Stromal cell of bone marrow (primary cell): Measurements from ENCODE around the gene BEX4.
"Not testable (repeated sequence)": the region's sequence is repeated elsewhere in the genome, so short reads cannot be mapped to it uniquely, and the experiment has no call there.

Experiments
- DNase-seq: peaks from one replicate; pipeline ENCODE4 v3.0.0-alpha.2; 2012; ENCODE audit warnings: low read depth

BEX4 gene, protein sequence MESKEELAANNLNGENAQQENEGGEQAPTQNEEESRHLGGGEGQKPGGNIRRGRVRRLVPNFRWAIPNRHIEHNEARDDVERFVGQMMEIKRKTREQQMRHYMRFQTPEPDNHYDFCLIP

DNA sequence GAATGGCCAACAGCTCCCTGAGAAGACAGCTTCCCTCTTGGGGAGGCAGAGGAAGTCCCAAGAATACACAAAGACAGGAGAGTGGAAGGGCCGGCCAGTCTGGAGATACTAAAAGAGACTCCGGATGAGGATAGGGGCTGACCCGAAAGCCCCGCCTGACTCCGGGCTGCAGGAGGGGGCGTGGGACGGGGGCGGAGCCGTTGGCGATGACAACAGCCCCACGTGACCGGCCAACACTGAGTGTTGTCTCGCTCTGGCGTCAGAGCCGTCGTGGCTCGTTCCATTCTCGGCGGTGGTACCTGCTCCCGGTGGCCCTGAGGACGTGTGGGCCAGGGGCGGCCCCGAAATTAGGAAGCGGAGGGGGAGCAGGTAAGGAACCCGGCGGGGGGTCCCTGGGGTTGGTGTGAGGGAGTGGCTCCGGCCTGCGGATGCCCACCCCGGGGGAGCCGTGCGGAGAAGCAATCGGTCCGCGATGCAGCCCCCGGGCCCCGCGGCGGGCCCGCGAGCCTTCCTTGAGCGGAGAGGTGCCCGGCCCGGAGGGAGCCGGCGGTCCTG is at the start of gene BEX4:
Gene BEX4 (plus strand): TSS at position 239 of the 555 bp plus-strand sequence. CDS start 1,046 bp downstream, outside the sequence.
- DNase-seq, result peak; percentile 30

DNA sequence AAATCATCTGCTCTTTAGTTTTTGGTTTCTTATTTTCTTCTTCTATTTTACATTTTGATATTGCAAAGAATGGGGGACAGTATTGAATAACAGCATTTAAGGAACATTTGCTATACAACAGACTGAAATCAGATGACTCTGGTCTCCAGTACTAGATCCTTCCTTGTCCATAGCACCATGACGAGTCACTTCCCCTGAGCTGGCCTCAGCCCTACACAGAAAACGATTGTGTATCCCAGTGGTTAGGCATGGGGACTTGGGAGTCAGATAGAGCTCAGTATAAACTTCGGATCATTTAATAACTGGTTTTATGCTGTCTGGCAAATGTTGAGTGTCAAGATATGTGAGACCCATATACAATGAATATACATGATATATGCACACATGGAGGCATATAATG is 44.7 kb upstream of the BEX4 start:
- DNase-seq, result no peak

DNA sequence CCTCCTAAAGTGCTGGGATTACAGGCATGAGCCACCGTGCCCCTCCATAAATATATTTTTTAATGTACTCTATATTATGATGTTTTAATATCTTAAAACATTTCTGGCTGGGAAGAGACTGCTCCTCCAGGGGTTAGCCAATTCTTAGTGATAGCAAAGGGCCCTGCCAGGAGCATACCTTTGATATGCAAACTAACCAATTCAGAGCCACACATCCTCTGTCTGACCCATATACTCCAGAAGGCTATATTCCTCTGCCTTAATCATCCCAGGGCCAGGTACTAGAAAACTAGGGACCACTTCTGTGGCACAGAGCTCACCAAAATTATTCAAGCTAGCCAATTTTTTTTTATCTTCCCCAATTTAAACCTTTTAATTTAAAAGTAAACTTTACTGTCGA is 43.6 kb upstream of the BEX4 start:
- DNase-seq, result no peak

DNA sequence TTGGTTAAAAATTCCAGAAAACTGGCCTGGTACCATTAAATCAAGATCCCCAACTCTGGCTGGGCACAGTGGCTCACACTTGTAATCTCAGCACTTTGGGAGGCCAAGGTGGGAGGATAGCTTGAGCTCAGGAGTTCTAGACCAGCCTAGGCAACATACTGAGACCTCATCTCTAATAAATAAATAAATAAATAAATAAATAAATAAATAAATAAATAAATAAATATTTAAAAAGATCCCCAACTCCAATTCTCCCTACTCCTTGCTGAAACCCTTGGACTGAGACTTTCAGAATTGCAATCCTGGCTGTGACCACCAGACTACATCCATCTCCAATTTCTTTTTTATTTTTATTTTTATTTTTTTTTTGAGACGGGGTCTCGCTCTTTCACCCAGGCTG is 39.7 kb upstream of the BEX4 start:
- DNase-seq, result not testable (repeated sequence)

DNA sequence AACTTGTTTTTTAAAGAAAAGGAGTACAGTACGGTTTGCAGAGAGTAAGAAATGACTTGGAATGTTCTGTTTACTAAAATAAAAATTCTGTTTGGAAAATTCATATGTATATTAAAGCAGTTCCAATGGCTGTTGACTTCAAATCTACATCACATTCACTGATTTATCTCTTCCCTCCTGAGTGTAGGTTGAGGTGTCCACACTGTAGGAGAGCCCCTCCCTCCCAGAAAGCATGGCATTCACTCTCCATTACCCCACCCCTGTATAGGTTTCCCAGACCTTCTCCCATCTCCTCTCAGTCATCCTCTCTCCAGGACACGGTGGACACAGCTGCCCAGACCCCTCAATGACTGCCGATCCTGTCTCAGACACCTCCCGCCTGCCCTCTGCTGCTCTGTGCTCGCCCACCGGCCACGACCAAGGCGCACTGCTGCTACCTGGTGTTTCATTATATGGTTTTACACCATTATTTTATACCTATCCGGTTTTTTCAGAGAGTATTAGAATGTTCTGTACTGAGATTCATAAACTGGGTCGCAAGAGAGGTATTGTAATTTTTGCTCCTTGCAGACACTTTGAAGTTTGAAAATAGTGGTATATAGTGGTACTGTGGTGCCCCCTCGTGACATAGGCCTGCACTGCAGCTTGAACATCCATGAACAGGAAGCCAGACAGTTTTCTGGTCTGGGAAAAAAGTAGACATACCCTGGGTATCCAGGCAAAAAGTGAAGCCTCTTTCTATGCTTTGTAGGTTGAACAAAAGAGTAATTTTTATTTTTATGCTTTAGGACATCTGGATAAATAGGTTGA is 38.8 kb upstream of the BEX4 start:
- no peak for DNase-seq

DNA sequence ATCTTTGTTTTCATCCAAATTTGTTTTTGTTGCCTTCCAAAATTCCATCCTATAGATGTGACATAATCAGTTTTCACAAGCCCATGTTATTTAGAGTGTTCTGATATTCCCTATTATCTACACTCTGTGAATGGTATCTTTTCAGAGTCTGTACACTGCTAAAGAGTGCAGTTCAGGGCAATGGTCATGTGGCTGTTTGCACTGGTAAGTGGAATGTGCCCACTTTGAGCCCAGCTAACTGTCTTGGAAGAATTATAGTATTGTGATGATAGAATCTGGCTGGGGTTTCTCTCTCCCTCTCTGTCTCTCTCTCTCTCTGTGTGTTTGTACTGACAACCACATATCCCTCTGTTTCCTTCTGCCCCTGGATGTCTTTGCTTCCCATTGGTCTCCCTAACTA is 37.4 kb upstream of the BEX4 start:
- DNase-seq, result no peak

DNA sequence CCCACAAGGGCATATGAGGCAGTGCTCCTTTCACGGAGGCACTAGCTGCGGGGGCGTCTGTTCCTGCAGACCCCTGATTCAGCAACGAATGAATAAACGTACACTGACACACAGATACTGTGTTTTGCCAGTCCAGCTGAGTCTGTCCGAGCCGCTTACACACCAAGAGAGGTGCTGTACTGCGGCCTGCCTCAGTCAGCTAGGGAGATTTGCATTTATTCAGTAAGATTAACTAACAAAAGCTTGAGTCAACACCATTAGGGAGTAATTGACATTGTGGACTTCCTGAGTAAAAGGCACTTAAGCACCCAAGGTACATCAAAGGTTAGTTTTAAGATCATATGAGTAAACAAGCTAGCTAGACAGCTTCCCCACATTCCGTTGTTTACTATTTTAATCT is 31.0 kb upstream of the BEX4 start:
- no peak for DNase-seq

DNA sequence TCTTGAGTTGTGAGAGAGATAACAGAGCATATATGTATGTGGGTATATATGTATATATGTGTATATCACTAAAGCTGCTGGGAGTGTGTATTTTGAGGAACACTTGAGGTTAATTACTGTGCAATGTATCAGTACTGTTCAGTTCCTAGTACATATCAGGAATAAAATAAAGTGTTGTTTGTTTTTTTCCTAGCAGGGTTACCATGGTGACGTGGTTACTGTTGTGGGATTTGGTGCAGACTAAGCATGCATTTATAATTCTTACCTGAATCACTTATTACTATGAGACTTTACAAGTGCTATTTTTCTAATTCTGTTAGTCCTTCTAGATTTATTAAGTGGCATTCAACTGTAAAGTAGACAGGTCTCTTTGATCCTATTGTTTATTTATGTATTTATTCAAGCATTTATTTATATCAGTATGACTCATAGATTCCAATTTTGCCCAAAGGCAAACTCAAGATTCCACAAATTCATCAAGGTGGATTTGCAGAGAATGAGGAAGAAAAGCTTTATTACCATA is 26.9 kb upstream of the BEX4 start:
- DNase-seq, result no peak

DNA sequence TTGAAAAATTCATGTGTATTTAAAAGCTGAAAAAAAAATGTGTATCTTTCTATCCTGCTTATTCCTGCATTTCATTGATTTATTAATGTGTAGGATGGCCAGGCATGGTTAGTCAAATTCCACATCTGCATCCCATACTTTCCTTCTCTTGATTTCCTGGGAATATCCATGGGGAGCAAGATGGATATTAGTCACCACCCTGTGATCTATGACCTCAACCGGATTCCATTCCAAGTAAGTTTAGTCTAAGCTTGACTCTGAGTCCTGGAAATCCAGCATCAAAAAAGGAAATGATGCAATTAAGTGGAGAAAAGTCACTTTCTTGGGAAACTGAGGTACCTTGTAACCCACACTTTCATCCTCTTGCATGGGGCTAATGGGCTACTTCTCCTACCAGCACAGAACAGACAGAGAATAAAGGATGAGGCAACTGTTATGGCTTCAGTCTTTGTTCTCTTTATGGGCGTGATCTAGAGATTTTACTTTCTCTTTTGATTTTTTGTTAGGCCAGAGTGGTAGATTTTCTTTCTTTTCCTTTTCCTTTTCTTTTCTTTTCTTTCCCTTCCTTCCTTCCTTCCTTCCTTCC is 17.1 kb upstream of the BEX4 start:
- DNase-seq, result peak; percentile 67

DNA sequence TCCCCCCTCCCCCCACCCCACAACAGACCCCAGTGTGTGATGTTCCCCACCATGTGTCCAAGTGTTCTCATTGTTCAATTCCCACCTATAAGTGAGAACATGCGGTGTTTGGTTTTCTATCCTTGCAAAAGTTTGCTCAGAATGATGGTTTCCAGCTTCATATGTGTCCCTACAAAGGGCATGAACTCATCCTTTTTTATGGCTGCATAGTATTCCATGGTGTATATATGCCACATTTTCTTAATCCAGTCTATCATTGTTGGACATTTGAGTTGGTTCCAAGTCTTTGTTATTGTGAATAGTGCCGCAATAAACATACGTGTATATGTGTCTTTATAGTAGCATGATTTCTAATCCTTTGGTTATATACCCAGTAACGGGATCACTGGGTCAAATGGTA is 16.2 kb upstream of the BEX4 start:
- DNase-seq, result not testable (repeated sequence)

DNA sequence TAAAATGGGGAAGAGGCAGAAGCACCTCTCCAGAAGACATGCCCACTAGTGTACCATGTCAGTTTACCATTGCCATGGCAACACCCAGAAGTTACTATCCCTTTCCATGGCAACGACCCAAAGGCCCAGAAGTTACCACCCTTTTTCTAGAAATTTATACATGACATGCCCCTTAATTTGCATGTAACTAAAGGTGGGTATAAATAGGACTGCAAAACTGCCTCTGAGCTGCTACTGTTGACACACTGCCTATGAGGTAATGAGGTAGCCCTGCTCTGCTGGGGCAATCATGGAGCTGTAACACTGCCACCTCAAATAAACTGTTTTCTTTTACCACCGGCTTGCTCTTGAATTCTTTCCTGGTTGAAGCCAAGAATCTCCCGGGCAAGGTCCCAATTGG is 13.9 kb upstream of the BEX4 start:
- no peak for DNase-seq

DNA sequence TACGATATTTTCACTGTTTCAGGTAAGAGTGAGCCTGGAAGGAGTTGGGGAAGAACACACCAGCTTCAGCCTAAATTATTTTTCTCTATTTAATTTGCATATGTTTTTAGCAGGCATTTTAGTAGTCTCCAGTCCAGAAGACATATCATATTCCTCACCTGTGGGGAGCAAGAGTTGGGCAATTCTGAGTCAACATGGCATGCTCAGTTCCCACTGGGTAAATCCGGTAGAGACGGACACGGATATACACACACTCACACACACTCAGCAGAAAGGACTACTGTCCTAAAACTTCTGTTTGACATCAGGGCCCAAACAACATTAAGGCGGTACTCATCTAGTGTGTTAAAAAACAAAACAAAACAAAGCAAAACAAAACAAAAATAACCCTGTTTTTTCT is 4.9 kb upstream of the BEX4 start:
- DNase-seq, result no peak

DNA sequence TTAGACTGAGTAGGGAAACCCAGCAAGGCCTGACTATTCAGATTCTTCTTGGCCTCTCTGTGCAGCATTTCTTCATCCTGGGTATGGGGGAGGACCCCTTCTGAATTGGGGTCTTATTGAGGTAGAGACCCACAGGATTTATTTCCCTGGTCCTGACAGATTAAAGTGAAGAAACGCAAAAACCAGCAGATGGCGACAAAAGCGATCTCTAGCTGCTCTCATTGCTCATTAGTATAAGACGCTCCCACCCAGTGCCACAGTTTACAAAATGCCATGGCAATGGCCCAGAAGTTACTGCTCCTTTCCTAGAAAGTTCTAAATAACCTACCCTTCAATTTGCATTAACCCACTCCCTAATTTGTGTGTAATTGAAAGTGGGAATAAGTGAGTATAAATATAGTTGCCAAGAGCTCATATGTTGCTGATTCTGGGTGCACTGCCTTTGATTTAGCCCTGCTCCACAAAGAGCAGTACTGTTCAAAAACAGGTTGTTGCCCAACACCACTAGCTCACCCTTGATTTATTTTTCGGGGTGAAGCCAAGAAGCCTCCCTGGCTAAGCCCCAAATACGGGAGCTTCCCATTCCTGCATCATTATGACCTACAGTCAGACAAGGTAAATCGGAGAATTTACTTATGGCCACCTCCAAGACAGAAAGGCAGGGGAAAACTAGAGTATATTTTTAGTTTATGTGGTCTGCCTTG is 3.7 kb upstream of the BEX4 start:
- peak; percentile 21 for DNase-seq

DNA sequence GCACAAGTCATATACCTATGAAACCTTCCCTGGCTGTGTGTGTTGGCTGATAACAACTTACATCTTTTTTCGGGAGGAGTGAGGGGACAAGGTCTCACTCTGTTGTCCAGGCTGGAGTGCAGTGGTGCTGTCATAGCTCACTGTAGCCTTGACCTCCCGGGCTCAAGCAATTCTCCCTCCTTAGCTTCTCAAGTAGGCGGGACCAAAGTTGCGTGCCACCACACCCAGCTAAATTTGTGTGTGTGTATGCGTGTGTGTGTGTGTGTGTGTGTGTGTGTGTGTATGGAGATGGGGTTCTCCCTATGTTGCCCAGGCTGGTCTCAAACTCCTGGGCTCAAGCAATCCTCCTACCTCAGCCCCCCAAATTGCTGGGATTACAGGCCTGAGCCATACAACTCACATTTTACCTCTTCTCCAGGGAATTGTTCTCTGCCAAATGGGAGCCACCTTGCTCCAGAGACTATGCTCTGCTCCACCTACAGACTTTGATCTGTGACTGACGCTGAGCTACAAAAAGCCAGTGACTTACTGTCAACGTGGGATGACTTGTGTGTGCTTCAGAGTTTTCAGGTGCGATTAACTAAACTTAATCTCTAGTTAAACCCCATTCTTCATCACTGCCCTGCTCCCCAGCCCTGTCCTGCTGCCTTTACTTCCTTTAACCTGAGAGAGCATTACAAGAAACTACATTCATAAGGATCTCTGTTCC is 2.0 kb upstream of the BEX4 start:
- DNase-seq, result no peak

DNA sequence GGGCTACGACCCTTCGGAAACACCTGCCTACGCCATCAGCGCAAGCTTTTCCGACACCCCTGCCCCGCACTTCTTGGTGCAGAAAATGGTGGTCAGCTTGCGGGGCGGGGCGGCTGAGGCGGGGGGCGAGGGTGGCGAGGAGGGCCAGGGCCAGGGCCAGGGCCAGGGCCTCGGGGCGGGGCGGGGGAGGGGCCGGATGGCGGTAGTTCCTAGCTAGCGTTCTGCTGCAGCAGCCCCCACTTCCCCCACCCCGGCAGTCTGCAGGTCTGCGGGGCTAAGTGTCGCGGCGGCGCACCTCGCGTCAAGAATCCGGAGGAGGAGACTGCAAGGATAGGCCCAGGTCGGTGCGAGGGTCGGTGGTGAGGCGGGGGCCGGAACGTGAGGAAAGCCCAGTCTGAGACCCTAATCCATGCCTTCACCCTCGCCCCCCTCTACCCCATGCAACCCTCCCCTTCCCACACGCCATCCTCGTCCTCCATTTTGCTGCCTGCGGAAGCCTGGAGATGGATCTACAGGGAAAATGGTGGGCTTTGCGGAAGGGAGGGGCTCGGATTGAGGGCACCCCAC is 600 bp downstream of the BEX4 start:
- DNase-seq, result no peak

DNA sequence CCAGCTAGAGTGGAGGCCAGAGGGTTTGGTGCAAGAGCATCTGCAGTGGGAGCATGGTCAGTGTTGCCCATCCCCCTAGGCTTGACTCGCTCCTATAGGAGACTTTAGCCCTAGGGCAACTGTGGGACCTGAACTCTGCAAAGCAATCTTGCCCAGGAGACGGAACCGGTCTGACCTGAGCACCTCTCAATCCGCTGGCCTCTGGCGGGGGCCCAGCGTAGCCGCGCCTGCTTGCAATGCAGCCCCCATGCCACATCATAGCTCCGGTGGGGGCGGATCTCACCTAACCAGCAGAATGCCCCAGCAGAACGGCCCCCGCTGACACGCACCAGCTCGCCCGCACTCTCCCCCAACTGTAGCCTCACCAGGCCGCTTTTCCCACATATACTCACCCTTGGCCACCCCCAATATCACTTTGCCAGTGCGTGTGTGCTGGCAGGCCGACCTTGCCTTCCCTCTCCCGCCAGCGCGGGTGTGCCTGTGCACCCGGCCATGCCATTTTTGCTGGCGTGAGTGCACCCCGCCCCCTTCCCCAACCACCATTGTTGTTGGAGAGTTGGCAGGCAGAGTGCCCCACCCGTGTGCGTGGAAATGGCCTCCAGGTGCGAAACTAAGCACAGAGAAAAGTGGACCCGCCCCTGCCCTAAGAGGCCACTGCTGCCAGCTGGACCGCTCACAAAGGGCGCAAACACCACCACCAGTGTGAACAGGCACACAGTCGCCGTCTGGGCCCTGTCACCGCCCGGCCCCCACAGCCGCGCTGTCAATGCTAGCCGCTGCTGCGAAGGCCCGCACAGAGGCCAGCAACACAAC is 5.8 kb downstream of the BEX4 start:
- DNase-seq, result no peak

DNA sequence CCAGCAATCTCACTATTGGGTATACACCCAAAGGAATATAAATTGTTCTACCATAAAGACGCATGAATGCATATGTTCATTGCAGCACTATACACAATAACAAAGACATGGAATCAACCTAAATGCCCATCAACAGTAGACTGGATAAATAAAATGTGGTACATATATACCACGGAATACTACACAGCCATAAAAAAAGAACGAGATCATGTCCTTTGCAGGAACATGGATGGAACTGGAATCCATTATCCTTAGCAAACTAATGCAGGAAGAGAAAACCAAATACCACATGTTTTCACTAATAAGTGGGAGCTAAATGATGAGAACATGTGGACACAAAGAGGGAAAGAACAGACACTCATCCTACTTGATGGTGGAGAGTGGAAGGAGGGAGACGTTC is 11.0 kb downstream of the BEX4 start:
- DNase-seq, result not testable (repeated sequence)

DNA sequence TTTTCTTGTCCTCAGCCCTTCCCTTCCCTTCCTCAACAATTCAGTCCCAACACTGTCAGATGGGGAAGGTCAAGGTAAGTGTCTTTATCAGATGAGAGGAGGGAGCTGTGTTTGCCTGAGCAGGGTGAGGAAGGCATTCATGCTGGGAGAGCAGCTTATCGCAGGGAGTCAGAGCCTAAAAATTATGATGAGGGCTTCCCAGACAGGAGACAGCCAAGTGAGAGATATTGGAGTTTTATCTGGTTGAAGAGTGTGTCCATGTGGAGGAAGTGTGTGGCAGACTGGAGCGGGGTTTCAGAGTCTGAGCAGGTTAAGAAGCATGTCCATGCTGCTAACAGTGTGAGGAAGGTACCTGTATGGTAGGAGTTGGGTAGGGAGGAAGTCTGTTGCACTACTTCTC is 18.4 kb downstream of the BEX4 start:
- no peak for DNase-seq

DNA sequence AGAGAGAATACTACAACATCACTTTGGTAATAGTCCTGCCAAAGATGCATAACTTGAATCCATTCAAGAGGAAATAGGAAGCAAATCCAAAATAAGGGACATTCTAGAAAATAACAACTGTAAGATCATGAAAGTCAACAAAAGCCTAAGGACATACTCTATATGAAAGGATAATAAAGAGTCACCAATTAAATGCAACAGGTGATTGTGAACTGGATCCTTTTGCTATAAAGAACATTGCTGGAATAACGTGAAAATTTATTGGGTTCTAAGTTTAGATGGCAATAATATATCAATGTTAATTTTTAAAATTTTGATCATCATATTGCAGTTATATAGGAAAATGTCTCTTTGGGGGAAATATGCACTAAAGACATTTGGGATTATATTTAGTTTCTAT is 20.0 kb downstream of the BEX4 start:
- no peak for DNase-seq

DNA sequence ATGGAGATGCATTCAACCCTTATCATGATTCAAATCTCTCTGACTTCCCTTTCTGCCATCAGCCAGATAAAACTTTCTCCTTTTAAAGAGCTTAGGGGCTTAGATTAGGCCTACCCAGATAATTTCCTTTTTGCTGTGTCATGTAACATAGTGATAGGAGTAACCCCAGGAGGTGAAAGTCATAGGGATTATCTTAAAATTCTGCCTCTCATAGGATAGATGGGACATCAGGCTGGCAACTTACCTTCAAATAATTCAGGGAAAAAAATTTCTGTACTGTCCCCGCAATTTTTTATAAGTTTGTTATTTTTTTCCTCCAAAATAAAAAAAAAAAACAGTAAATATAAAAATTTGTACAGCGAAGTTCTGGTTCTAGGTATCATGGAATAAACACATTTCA is 20.7 kb downstream of the BEX4 start:
- DNase-seq, result not testable (repeated sequence)

DNA sequence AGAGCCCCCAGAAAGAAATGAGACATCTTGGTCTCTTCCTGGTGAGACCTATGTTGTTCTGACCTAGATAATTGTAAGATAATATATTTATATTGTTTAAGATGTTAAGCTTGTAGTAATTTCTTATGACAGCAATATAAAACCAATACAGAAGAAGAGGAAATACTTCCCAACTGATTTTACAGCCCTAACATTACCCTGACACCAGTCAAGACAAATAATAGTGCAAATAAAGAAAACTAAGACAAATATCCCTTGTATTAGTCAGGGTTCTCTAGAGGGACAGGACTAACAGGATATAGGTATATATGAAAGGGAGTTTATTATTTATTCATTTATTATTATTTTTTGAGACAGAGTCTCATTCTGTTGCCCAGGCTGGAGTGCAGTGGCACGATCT is 21.4 kb downstream of the BEX4 start:
- no peak for DNase-seq
